Measurements from ENCODE around the gene ZMAT2.
"Not testable (repeated sequence)": the region's sequence is repeated elsewhere in the genome, so short reads cannot be mapped to it uniquely, and the experiment has no call there.

Gene ZMAT2

DNA sequence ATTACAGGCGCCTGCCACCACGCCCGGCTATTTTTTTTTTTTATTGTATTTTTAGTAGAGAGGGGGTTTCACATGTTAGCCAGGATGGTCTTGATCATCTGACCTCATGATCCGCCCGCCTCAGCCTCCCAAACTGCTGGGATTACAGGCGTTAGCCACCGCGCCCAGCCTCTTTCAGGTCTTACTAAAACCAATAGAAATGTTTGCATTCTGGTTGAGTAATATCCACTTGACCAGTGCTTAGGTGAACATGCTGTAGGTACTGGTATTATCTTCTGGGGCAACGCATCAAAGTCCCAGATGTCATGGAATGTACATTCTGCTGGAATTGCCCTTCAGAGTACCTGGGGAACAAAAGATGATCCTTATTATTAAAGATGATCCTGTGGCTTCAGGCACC lies 8.5 kb downstream of the ZMAT2 start:
- DNase-seq (ENCODE audit: low read depth) = not testable (repeated sequence)

DNA sequence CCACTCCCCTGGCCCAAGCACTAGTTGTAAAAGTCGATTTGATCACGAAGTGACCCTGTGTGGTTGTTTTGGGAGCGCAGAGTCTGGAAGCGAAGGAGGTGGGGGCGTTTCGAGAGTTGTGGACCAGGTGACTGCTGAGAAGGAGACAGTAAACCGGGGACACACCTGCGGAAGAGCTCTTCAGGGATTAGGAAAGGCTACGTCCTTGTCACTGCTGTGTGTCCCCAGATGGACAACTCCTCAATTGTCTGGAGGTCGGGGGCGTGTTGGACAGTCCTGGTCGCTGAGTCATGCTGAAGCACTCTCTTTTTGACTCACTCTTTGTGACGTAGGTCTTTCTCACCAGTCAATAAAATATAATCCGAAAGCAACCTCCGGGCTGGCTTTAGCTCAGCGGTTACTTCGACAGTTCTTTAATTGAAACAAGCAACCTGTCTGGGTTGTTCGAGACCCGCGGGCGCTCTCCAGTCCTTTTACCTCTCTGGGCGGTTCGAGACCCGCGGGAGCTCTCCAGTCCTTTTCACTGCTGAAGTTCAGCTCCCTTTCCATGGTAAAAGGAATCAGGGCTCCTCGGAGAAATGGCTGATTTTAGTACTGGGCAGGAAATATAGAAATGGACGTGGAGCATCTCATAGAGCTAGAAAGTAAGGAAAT lies 10.8 kb downstream of the ZMAT2 start:
- DNase-seq (ENCODE audit: low read depth) = peak; percentile 85

GRCh38 chr5:140711794-140712193 lies 11.5 kb downstream of the ZMAT2 start:
- no peak for DNase-seq (ENCODE audit: low read depth)

DNA sequence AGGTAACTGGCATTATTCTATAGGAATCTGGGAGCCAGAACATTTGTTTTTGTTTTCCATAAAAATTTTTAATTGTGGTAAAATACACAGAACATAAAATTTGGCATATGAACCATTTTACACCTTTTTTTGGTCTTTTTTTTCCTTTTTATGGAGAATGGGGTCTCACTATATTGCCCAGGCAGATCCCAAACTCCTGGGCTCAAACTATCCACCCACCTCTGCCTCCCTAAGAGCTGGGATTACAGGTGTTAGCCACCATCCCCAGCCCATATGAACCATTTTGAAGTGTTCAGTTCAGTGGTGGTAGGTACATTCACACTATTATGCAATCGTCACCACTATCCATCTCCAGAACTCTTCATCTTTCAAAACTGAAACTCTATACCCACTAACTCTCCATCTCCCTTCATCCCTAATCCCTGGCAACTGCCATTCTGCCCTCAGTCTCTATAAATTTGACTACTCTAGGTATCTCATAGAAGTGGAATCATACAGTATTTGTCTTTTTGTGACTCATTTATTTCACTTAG lies 13.4 kb downstream of the ZMAT2 start:
- DNase-seq (ENCODE audit: low read depth) = no peak

DNA sequence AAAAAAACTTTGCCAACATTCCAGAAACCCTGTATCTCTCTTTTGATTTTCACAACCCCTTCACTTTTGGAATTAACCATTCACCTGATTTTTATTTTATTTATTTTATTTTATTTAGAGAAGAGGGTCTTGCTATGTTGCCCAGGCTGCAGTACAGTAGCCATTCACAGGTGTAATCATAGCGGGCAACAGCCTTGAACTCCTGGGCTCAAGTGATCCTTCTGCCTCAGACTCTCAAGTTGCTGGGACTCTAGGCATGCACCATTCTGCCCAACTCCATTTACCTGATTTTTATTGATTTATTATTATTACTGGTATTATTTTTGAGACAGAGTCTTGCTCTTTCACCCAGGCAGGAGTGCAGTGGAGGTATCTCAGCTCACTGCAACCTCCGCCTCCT lies 16.0 kb downstream of the ZMAT2 start:
- not testable (repeated sequence) for DNase-seq (ENCODE audit: low read depth)

- no peak for DNase-seq (ENCODE audit: low read depth)
Observed at GRCh38 chr5:140718266-140718592, 18.0 kb downstream of the ZMAT2 start.

GRCh38 chr5:140720738-140721137 lies 20.5 kb downstream of the ZMAT2 start:
- DNase-seq (ENCODE audit: low read depth) = not testable (repeated sequence)

DNA sequence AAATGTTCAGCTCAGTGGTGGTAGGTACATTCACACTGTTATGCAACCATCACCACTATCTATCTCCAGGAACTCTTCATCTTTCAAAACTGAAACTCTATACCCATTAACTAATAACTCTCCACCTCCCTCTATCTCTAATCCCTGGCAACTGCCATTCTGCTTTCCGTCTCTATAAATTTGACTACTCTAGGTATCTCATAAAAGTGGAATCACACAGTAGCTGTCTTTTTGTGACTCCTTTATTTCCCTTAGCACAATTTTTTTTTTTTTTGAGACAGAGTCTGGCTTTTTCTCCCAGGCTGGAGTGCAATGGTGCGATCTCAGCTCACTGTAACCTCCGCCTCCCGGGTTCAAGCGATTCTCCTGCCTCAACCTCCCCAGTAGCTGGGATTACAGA lies 21.1 kb downstream of the ZMAT2 start:
- DNase-seq (ENCODE audit: low read depth) = not testable (repeated sequence)

GRCh38 chr5:140725799-140726471 lies 25.7 kb downstream of the ZMAT2 start:
- peak; percentile 18 for DNase-seq (ENCODE audit: low read depth)

DNA sequence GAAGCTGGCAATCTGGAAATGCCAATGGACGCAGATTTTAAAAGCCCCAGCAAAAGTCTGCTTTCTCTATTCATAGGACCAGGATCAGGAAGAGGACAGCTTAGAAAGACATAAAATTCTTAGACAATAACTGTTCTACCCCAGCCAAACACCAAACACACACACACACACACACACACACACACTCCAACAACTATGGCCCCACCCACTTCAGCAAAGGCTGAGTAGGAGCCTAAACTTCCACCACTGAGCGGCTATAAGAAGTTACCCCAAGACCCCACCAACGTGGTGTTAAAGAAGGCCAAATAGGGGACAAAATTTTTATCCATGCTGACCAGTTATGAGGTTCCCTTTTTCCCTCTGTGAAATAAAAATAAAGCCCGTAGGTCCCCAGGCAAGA lies 32.9 kb downstream of the ZMAT2 start:
- no peak for DNase-seq (ENCODE audit: low read depth)

GRCh38 chr5:140734354-140734753 lies 34.1 kb downstream of the ZMAT2 start:
- no peak for DNase-seq (ENCODE audit: low read depth)

- DNase-seq (ENCODE audit: low read depth) = no peak
Observed at GRCh38 chr5:140737486-140737885, 37.2 kb downstream of the ZMAT2 start.

GRCh38 chr5:140741967-140742366 lies 41.7 kb downstream of the ZMAT2 start:
- DNase-seq (ENCODE audit: low read depth) = no peak

DNA sequence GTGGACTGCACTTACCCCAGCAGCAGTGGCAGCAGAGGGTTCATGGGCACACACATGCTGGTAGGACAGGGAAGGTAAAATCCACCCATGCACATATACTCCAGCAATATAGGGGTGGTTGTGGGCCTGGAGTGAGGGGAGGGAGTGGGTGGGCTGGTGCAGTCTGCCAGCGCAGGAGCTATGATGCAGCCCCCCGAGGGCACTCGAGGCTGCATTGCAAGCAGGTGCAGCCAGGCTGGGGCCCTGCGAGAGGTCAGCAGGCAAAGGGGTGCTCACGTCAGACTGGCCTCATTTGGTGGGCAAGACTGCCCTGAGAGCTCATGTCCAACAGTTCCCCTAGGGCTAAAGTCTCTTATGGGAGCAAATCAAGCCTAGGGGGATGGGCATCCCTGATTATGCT lies 53.3 kb downstream of the ZMAT2 start:
- no peak for DNase-seq (ENCODE audit: low read depth)
